Globus pallidus (tissue), 1 donor: Measurements from ENCODE around the gene GFER.
A peak's percentile ranks its signal among the peaks of the same experiment; 100 is the strongest.

Experiments
- DNase-seq: peaks from one replicate; pipeline ENCODE4 v3.0.0-alpha.2; 2015; ENCODE audit warnings: low spot score

Gene GFER

GRCh38 chr16:1990351-1991134 is 6.5 kb downstream of the GFER start:
- no peak for DNase-seq

GRCh38 chr16:1991135-1991551 is 7.2 kb downstream of the GFER start:
- no peak for DNase-seq

GRCh38 chr16:1991588-1991947 is 7.6 kb downstream of the GFER start:
- no peak for DNase-seq

GRCh38 chr16:1991948-1992703 is 8.1 kb downstream of the GFER start:
- DNase-seq = peak; percentile 78

DNA sequence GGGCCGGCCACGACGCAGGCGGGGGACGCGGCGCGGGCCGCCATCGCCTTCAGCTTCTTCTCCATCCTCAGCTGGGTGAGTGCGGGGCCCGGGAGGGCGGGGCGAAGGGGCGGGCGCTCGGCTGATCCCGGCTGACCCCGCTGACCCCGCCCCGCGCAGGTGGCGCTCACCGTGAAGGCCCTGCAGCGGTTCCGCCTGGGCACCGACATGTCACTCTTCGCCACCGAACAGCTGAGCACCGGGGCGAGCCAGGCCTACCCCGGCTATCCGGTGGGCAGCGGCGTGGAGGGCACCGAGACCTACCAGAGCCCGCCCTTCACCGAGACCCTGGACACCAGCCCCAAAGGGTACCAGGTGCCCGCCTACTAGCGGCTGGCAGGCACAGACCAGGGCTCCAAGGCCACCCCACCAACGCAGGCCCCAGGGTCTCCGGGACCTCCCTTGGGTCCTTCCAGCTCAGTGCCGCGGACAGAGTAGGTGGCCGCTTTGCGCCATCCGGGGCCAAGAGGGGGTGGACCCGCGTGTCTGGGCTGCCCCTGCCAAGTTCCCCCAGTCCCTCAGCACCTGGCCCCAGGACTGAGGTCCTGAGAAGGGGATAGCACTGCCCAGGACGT is 8.8 kb downstream of the GFER start:
- no peak for DNase-seq

- DNase-seq = no peak
Measured at GRCh38 chr16:1993731-1994131, 9.7 kb downstream of the GFER start.

GRCh38 chr16:1997494-1998359 is 13.7 kb downstream of the GFER start:
- no peak for DNase-seq

- no peak for DNase-seq
Measured at GRCh38 chr16:1998360-1998835, 14.4 kb downstream of the GFER start.

GRCh38 chr16:1998852-1999801 is 15.1 kb downstream of the GFER start:
- no peak for DNase-seq

DNA sequence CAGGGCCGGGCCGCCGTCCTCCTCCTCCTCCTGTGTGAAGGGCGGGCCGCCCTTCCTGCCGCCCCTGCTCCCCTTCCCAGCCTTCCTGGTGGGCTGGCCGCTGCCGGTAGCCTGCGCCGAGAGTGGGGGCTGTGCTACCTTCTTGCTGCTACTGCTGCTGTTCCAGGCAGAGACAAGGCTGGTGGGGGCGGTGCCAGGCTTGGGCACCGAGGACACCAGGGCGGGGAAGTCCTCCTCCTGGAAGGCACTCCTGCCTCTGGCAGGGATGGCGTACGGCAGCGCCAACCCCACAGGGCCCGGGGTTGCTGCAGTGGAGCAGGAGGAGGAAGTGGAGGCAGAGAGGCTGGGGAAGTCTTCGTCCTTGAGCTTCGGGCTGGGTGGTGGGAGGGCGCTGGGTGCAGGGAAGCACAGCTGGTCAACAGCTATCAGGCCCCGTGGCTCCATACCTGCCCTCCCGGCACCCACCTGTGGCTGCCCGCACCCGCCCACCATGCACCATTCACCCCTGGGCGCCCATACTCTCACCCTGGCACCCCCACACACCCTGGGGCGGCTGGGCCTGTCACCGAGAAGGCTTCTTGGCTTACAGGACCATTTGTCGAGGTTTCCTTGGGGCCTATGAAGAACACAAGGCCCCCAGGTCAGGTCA is 16.0 kb downstream of the GFER start:
- DNase-seq = no peak

- DNase-seq = no peak
Measured at GRCh38 chr16:2001035-2001434, 17.0 kb downstream of the GFER start.

DNA sequence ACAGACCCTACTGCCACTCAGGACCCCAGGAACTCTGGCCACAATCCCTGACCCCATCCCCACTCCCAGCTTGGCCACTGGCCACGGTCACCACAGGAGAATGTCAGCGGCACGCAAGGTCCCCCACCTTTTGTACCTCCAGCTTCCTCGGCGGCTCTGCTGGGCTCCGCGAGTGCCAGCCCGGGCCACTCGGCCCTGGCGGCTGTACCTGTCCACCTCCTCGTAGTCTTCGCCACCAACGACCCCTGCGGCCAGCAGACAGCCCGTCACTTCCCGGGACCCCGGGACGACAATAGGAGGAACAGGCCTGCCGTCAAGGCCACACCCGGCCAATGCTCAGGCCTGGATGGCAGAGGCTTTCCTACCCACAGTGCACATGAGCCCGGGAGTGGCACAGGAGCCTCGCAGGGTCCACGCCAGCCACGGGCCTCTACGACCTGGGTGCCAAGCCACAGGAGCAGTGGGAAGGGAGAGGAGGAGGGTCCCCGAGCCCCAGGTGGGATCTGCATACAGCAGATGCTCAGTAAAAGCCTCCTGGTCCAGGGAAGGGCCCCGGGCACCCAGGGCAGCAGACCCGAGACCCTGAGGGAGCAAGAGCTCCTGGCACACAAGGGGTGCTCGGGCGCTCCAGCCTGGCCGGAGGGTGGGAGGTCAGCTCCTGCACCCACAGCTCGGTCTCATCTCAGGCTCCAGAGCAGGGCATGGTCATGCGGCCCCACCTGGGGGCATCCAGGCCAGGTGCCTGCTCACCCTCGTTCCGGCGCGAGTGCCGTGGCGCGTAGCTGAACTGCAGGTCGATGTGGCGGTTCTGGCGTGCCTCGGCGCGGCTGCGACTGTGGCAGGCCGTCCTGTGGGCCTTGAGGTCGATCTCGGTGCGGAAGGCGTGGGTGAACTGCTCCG is 17.7 kb downstream of the GFER start:
- DNase-seq = no peak

DNA sequence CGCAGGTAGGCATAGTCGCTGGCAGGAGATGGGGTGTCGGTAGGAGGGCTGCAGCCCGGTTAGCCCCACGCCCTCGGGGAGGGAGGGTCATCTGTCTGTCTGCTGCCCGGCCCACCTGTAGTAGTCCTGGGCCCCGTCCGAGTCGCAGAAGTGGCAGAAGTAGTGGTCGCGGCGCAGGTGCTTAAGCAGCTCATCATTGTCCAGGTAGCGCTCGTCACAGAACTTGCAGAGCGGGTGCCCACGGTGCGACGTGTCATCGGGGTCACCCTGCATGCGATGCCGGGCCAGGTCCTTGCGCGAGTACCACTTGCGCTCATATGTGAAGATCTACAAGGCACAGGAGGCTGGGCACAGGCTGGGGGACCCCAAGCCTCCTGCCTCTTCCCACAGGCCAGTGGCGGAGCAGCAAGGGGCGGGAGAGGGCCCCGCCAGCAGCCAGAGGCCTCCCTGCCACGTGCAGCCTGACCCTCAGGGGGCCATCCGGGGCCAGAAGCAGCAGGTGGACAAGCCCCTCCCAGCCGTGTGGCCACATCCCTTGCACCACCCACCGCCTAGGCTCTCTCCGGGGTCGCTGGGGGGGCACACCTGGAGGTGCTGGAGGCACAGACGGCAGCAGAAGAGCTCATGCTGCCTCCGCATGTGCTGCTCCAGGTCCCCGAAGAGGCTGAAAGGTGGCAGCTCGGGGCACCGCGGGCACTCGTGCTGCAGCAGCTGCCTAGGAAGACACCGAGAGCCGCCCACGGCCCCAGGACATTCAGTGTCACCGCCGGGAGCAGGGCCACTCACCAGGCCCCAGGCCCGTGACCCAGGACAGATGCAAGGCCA is 18.6 kb downstream of the GFER start:
- DNase-seq = no peak

GRCh38 chr16:2003231-2003826 is 19.3 kb downstream of the GFER start:
- no peak for DNase-seq

GRCh38 chr16:2003827-2004641 is 20.0 kb downstream of the GFER start:
- DNase-seq = peak; percentile 69

GRCh38 chr16:2004795-2005517 is 21.0 kb downstream of the GFER start:
- no peak for DNase-seq
